ENCODE measurements around the gene VEGFC.

VEGFC gene

GRCh38 chr4:176795441-176795840 lies 2.7 kb upstream of the VEGFC start:
- no peak for DNase-seq

GRCh38 chr4:176794651-176795050 lies 1.9 kb upstream of the VEGFC start:
- no peak for DNase-seq

- no peak for DNase-seq
Measured at GRCh38 chr4:176794151-176794550, 1.4 kb upstream of the VEGFC start.

- no peak for DNase-seq
Measured at GRCh38 chr4:176793060-176793605, 411 bp upstream of the VEGFC start.

GRCh38 chr4:176791591-176792325 lies 964 bp downstream of the VEGFC start:
- no peak for DNase-seq

- DNase-seq: no peak
Measured at GRCh38 chr4:176790398-176790797, 2.3 kb downstream of the VEGFC start.

- peak; percentile 33 for DNase-seq
Measured at GRCh38 chr4:176789955-176790354, 2.8 kb downstream of the VEGFC start.

- no peak for DNase-seq
Measured at GRCh38 chr4:176788971-176789370, 3.8 kb downstream of the VEGFC start.

- DNase-seq: no peak
Measured at GRCh38 chr4:176788248-176788647, 4.5 kb downstream of the VEGFC start.

- no peak for DNase-seq
Measured at GRCh38 chr4:176784816-176785215, 7.9 kb downstream of the VEGFC start.

GRCh38 chr4:176782794-176783193 lies 9.9 kb downstream of the VEGFC start:
- DNase-seq: no peak

GRCh38 chr4:176782191-176782590 lies 10.5 kb downstream of the VEGFC start:
- DNase-seq: no peak

GRCh38 chr4:176781739-176782100 lies 11.0 kb downstream of the VEGFC start:
- DNase-seq: no peak

GRCh38 chr4:176780995-176781738 lies 11.6 kb downstream of the VEGFC start:
- DNase-seq: no peak

- DNase-seq: no peak
Measured at GRCh38 chr4:176779421-176779820, 13.3 kb downstream of the VEGFC start.

GRCh38 chr4:176778491-176778890 lies 14.2 kb downstream of the VEGFC start:
- DNase-seq: no peak

GRCh38 chr4:176778063-176778462 lies 14.7 kb downstream of the VEGFC start:
- no peak for DNase-seq

GRCh38 chr4:176775338-176775737 lies 17.4 kb downstream of the VEGFC start:
- no peak for DNase-seq

- no peak for DNase-seq
Measured at GRCh38 chr4:176774852-176775251, 17.9 kb downstream of the VEGFC start.

- DNase-seq: no peak
Measured at GRCh38 chr4:176769514-176769913, 23.2 kb downstream of the VEGFC start.

- DNase-seq: no peak
Measured at GRCh38 chr4:176767183-176767582, 25.5 kb downstream of the VEGFC start.

- DNase-seq: no peak
Measured at GRCh38 chr4:176762661-176763308, 29.9 kb downstream of the VEGFC start.

GRCh38 chr4:176761872-176762271 lies 30.9 kb downstream of the VEGFC start:
- no peak for DNase-seq

- no peak for DNase-seq
Measured at GRCh38 chr4:176760471-176760870, 32.3 kb downstream of the VEGFC start.

All from midbrain (tissue), 1 donor.